ENCODE data around the gene CALHM3.
"Not testable (repeated sequence)": the region's sequence is repeated elsewhere in the genome, so short reads cannot be mapped to it uniquely, and the experiment has no call there.

CALHM3 gene

DNA sequence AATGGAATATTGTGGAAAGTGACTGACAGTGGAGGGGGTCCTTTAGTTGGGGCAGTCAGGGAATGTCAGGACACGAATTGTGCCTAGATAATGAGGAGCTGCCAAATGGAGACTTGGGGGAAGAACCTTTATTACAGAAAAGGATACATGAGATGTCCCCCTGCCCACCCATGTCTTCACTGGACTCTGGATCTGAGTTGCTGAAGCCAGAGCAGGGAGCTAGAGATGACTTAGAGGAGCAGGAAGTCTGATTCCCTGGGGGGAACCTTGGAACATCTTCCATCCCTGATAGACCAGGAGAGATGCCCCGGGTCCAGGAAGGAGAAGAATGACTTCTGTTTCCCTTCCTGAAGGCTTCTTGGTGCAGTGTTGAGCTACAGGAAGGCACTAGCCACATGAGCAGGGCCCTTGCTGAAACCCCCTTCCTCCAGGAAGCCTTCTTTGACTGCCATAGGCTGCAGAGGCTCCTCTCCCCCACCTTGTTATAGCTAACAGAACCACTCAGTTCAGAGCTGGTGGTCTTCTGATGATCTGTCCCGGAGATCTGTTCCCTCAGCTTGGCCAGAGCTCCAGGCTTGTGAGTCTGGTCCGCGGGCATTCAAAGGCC lies 13.7 kb upstream of the CALHM3 start:
- H3K4me3 ChIP-seq (ENCODE audit: low read depth in 1 of 5, low read length in 5 of 5): peak overlapping the region in 1 of 5 donors; percentile 62
- peaks cover 16 to 49% (median 23%) of the 10 kb centered on the region in 5 donors for H3K27me3 ChIP-seq (ENCODE audit: control insufficient read depth in 5 of 5, insufficient read depth in 4 of 5, low read length in 5 of 5)
- no peak overlapping the region for H3K9ac ChIP-seq (ENCODE audit: low read length in 5 of 5)
- peaks cover 2 to 16% (median 12%) of the 10 kb centered on the region in 5 donors for H3K4me1 ChIP-seq (ENCODE audit: control insufficient read depth in 5 of 5, insufficient read depth in 5 of 5, low read length in 5 of 5)
- no peaks in the 10 kb centered on the region for H3K9me3 ChIP-seq (ENCODE audit: control insufficient read depth in 5 of 5, low read length in 5 of 5)
- H3K27ac ChIP-seq (ENCODE audit: low read depth, low read length): no peak overlapping the region
- no peaks in the 10 kb centered on the region for H3K36me3 ChIP-seq (ENCODE audit: control insufficient read depth in 5 of 5, insufficient read depth in 5 of 5, low read length in 5 of 5)

DNA sequence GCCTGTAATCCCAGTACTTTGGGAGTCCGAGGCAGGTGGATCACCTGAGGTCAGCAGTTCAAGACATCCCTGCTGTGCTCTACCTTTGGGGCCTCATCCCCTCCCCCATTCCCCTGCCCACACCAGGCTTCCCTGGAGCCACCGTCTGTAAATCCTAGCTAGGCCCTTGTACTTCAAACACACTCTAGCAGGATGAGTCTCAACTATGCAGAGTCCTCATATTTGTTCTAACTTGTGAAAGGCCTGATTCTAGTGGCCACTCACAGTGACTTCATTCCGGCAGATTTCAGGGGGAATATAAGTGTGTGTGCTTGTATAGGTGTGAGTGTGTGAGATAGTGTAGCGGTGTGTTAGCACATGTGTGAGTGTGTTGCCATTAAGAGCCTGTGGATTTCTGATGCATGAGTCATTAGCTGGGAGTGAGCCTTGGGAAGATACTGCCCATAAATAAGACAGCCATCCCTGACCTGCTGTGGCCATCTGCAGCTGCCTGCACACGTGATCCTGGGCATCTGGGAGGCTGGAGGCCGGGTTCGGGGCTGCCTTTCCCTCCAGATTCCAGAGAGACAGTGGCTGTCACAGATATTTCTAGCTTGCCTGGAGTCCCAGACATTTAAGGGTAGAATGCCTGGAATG lies 12.8 kb upstream of the CALHM3 start:
- Histone ChIP-seq H3K27ac (ENCODE audit: low read depth, low read length) (no peak overlapping the region), H3K9me3 (ENCODE audit: control insufficient read depth in 5 of 5, low read length in 5 of 5) (no peaks in the 10 kb centered on the region), H3K27me3 (ENCODE audit: control insufficient read depth in 5 of 5, insufficient read depth in 4 of 5, low read length in 5 of 5) (peaks cover 16 to 40% (median 17%) of the 10 kb centered on the region in 5 donors), H3K4me3 (ENCODE audit: low read depth in 1 of 5, low read length in 5 of 5) (no peak overlapping the region), H3K36me3 (ENCODE audit: control insufficient read depth in 5 of 5, insufficient read depth in 5 of 5, low read length in 5 of 5) (no peaks in the 10 kb centered on the region), H3K9ac (ENCODE audit: low read length in 5 of 5) (no peak overlapping the region), H3K4me1 (ENCODE audit: control insufficient read depth in 5 of 5, insufficient read depth in 5 of 5, low read length in 5 of 5) (peaks cover 2 to 16% (median 12%) of the 10 kb centered on the region in 5 donors)

DNA sequence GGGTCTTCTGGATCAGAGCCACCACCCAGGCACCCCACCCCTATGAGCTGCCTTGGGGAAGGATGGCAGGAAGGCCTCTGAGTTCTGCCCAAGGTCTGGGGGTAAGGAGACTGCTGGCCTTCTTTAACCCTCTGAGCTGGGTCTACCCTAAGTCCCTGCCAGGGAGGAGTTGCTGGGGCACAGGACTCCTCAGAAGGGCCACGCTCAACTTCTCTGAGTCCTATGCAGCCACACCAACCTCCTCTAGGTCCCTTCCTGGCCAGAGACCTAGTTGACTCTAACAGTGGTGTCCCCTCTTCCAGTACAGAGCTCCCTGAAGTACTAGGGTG lies 11.9 kb upstream of the CALHM3 start:
- peaks cover 2 to 16% (median 12%) of the 10 kb centered on the region in 5 donors for H3K4me1 ChIP-seq (ENCODE audit: control insufficient read depth in 5 of 5, insufficient read depth in 5 of 5, low read length in 5 of 5)
- H3K9me3 ChIP-seq (ENCODE audit: control insufficient read depth in 5 of 5, low read length in 5 of 5): no peaks in the 10 kb centered on the region
- H3K27ac ChIP-seq (ENCODE audit: low read depth, low read length): no peak overlapping the region
- H3K4me3 ChIP-seq (ENCODE audit: low read depth in 1 of 5, low read length in 5 of 5): no peak overlapping the region
- no peak overlapping the region for H3K9ac ChIP-seq (ENCODE audit: low read length in 5 of 5)
- peaks cover 16 to 37% (median 17%) of the 10 kb centered on the region in 5 donors for H3K27me3 ChIP-seq (ENCODE audit: control insufficient read depth in 5 of 5, insufficient read depth in 4 of 5, low read length in 5 of 5)
- no peaks in the 10 kb centered on the region for H3K36me3 ChIP-seq (ENCODE audit: control insufficient read depth in 5 of 5, insufficient read depth in 5 of 5, low read length in 5 of 5)

DNA sequence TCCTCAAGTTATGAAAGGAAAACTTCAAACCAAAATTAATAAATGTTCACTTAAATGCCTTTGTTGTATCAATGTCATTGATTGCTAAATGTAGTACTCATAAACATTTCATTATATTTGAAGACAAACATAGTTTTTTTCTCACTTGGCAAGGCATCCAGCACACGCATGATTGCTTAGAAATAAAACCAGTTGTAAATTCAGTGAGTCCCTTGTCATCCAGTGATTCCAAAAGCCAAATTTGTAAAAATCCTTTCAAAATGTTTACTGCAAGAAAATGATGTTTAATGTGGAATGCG lies 8.3 kb upstream of the CALHM3 start:
- H3K4me3 ChIP-seq (ENCODE audit: low read depth in 1 of 5, low read length in 5 of 5): no peak overlapping the region
- H3K36me3 ChIP-seq (ENCODE audit: control insufficient read depth in 5 of 5, insufficient read depth in 5 of 5, low read length in 5 of 5): no peaks in the 10 kb centered on the region
- H3K4me1 ChIP-seq (ENCODE audit: control insufficient read depth in 5 of 5, insufficient read depth in 5 of 5, low read length in 5 of 5): peaks cover 0 to 5% (median 2%) of the 10 kb centered on the region in 5 donors
- H3K27me3 ChIP-seq (ENCODE audit: control insufficient read depth in 5 of 5, insufficient read depth in 4 of 5, low read length in 5 of 5): peaks cover 0 to 3% (median 0%) of the 10 kb centered on the region in 5 donors
- H3K9ac ChIP-seq (ENCODE audit: low read length in 5 of 5): no peak overlapping the region
- no peak overlapping the region for H3K27ac ChIP-seq (ENCODE audit: low read depth, low read length)
- H3K9me3 ChIP-seq (ENCODE audit: control insufficient read depth in 5 of 5, low read length in 5 of 5): no peaks in the 10 kb centered on the region

DNA sequence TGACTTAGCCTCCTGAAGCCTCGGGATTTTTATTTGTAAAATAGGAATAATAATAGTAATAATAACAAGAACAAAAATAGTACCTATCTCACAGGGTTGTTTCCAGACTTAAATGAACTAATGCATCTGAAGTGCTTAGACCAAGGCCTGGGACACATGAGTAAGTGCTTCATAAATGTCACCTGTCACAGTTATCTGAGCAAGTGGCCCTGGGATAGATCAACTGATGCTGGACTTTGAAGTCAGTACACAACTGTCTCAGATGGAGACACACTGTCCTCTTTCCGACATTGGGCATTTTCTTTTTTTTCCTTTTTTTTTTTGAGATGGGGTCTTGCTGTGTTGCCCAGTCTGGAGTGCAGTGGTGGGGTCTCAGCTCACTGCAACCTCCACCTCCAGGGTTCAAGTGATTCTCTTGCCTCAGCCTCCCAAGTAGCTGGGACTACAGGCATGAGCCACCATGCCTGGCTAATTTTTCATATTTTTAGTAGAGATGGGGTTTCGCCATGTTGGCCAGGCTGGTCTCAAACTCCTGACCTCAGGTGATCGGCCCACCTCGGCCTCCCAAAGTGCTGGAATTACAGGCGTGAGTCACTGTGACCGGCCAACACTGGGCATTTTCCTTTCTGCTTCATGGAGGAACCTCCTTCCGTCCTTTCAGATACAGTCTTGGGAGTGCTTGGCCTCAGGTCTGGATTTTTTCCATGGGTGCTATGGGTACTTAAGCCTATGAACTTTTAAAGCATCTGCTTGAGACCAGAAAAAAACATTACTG lies 7.8 kb upstream of the CALHM3 start:
- H3K4me3 ChIP-seq (ENCODE audit: low read depth in 1 of 5, low read length in 5 of 5); H3K9ac ChIP-seq (ENCODE audit: low read length in 5 of 5); H3K4me1 ChIP-seq (ENCODE audit: control insufficient read depth in 5 of 5, insufficient read depth in 5 of 5, low read length in 5 of 5); H3K27me3 ChIP-seq (ENCODE audit: control insufficient read depth in 5 of 5, insufficient read depth in 4 of 5, low read length in 5 of 5); H3K27ac ChIP-seq (ENCODE audit: low read depth, low read length); H3K9me3 ChIP-seq (ENCODE audit: control insufficient read depth in 5 of 5, low read length in 5 of 5); H3K36me3 ChIP-seq (ENCODE audit: control insufficient read depth in 5 of 5, insufficient read depth in 5 of 5, low read length in 5 of 5): not testable (repeated sequence)

DNA sequence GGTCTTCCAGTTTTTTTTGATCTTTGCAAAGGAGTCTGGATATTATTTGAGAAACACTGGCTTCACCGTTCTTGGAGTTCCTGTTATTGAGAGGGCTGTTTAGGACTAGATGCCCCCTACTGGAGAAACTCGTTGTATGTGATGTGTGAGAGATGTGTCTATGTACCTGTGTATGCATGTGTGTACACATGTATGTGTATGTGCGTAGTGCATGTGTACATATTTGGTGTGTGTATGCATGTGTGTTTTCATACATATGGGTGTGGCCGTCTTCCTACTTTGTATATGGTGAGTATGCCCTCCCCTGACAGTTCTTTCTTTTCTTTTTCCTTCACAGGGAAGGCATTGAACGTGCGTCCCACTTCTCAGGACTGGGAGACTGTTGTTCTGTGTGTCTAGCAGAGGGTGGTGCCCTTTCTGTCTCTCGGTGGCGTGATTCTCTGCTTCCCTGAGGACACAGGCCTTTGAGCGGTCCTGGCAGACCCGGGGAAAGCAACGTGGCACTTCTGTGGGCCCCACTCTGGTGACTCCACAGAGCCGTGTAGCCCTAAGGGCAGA lies 3.0 kb upstream of the CALHM3 start:
- Histone ChIP-seq H3K27me3 (ENCODE audit: control insufficient read depth in 5 of 5, insufficient read depth in 4 of 5, low read length in 5 of 5) (peaks cover 0 to 9% (median 0%) of the 10 kb centered on the region in 5 donors), H3K9ac (ENCODE audit: low read length in 5 of 5) (peak overlapping the region in 1 of 5 donors; percentile 12), H3K4me1 (ENCODE audit: control insufficient read depth in 5 of 5, insufficient read depth in 5 of 5, low read length in 5 of 5) (peaks cover 0 to 22% (median 10%) of the 10 kb centered on the region in 5 donors), H3K36me3 (ENCODE audit: control insufficient read depth in 5 of 5, insufficient read depth in 5 of 5, low read length in 5 of 5) (no peaks in the 10 kb centered on the region), H3K27ac (ENCODE audit: low read depth, low read length) (no peak overlapping the region), H3K4me3 (ENCODE audit: low read depth in 1 of 5, low read length in 5 of 5) (no peak overlapping the region), H3K9me3 (ENCODE audit: control insufficient read depth in 5 of 5, low read length in 5 of 5) (no peaks in the 10 kb centered on the region)

DNA sequence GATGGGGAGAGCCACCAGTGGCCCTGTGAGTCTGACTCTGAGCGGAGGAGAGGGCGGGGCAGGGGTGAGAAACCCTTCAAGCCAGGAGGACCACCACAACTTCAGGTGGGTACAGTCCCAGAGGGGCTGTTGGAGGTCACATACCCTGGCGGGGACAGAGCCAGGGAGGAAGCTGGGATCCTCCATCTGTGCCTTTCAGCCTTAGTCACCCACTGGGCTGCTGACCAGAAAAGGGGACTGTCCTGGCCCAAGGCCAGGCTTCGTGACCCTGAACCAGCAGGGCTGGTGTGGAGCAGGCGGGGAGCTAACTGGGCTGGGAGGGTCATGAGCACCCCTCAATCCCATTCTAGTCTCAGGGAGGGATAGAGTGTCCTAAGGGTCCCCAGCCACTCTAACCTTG lies 1.5 kb upstream of the CALHM3 start:
- Histone ChIP-seq H3K4me1 (ENCODE audit: control insufficient read depth in 5 of 5, insufficient read depth in 5 of 5, low read length in 5 of 5) (peaks cover 0 to 19% (median 9%) of the 10 kb centered on the region in 5 donors), H3K27ac (ENCODE audit: low read depth, low read length) (peak overlapping the region; percentile 41), H3K27me3 (ENCODE audit: control insufficient read depth in 5 of 5, insufficient read depth in 4 of 5, low read length in 5 of 5) (peaks cover 0 to 16% (median 2%) of the 10 kb centered on the region in 5 donors), H3K4me3 (ENCODE audit: low read depth in 1 of 5, low read length in 5 of 5) (no peak overlapping the region), H3K36me3 (ENCODE audit: control insufficient read depth in 5 of 5, insufficient read depth in 5 of 5, low read length in 5 of 5) (no peaks in the 10 kb centered on the region), H3K9ac (ENCODE audit: low read length in 5 of 5) (no peak overlapping the region), H3K9me3 (ENCODE audit: control insufficient read depth in 5 of 5, low read length in 5 of 5) (no peaks in the 10 kb centered on the region)

DNA sequence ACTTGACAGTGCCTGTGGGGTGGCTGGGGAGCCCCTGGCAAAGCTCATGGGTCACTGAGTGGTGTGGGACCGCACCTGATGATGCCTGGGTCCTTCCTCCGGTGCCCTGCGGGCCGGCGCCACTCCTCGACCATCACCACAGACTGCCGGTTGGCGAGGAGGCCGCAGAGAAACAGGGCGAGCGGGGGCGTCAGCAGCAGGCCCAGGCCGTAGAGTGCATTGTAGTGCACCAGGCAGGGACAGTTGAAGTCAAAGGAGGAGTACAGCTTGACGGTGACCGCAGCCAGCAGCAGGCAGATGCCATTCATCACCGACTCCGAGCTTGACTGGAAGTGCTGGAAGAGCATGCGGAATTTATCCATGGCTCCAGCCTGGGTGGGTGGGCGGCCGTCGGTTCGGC lies 369 bp downstream of the CALHM3 start:
- no peak overlapping the region for H3K9ac ChIP-seq (ENCODE audit: low read length in 5 of 5)
- H3K4me1 ChIP-seq (ENCODE audit: control insufficient read depth in 5 of 5, insufficient read depth in 5 of 5, low read length in 5 of 5): peaks cover 0 to 19% (median 8%) of the 10 kb centered on the region in 5 donors
- no peak overlapping the region for H3K4me3 ChIP-seq (ENCODE audit: low read depth in 1 of 5, low read length in 5 of 5)
- H3K36me3 ChIP-seq (ENCODE audit: control insufficient read depth in 5 of 5, insufficient read depth in 5 of 5, low read length in 5 of 5): no peaks in the 10 kb centered on the region
- peaks cover 0 to 18% (median 2%) of the 10 kb centered on the region in 5 donors for H3K27me3 ChIP-seq (ENCODE audit: control insufficient read depth in 5 of 5, insufficient read depth in 4 of 5, low read length in 5 of 5)
- H3K9me3 ChIP-seq (ENCODE audit: control insufficient read depth in 5 of 5, low read length in 5 of 5): no peaks in the 10 kb centered on the region
- H3K27ac ChIP-seq (ENCODE audit: low read depth, low read length): no peak overlapping the region

DNA sequence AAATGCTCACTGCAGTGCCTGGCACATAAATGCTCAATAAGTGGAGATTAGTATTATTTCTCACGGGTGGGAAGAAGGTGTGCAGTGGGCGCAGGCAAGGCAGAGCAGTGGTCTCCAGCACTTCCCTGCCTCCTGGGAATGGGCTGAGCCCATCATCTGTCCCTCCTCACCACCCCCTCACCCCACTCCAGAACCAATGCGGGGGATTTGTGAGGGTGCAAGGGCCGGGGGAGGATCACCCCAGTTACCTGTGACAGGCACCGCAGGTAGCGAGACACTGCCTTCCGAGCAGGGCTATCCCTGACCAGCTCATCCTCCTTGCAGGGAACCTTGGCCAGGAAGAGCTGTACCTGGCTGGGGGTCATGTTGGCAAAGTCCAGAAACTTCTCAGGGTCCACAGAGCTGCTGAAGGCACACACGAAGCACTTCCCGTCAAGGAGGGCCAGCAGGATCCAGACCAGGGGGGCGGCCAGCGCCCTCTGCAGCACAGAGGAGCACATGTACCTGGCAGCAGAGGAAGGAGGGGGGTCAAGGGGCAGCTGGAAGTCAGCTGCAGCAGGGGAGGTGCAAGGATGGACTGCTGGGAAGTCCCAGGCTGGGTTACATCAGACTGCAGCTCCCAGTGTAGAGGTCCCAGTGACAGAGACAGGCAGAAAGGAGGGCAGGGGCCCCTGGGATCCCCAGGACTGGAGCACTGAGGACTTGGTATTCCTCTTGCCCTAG lies 2.8 kb downstream of the CALHM3 start:
- Histone ChIP-seq H3K4me3 (ENCODE audit: low read depth in 1 of 5, low read length in 5 of 5) (no peak overlapping the region), H3K4me1 (ENCODE audit: control insufficient read depth in 5 of 5, insufficient read depth in 5 of 5, low read length in 5 of 5) (peaks cover 1 to 18% (median 14%) of the 10 kb centered on the region in 5 donors), H3K27ac (ENCODE audit: low read depth, low read length) (no peak overlapping the region), H3K36me3 (ENCODE audit: control insufficient read depth in 5 of 5, insufficient read depth in 5 of 5, low read length in 5 of 5) (no peaks in the 10 kb centered on the region), H3K9me3 (ENCODE audit: control insufficient read depth in 5 of 5, low read length in 5 of 5) (no peaks in the 10 kb centered on the region), H3K9ac (ENCODE audit: low read length in 5 of 5) (no peak overlapping the region), H3K27me3 (ENCODE audit: control insufficient read depth in 5 of 5, insufficient read depth in 4 of 5, low read length in 5 of 5) (peaks cover 0 to 21% (median 4%) of the 10 kb centered on the region in 5 donors)
